ENCODE results near the gene MITF.

MITF gene

DNA sequence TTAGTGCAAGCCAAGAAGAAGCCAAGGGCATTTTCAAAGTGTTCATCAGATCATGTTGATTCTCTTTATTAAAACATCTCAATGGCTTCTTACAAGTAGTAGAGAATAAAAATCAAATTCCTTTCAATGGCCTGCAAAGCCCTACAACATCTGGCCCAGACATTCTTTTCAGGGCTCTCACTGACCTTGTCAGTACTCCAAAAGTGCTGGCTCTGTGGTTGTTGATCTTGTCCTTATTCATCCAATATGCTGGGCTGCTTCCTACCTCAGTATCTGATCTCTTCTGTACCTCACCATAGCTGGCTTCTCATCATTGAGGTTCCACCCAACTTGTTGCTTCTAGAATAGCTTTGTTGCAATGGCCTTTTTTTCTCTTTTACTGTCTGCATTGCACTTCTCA is 186.2 kb downstream of the MITF start:
- no peak for DNase-seq

- no peak for DNase-seq
Measured at GRCh38 chr3:69926385-69926784, 187.1 kb downstream of the MITF start.

DNA sequence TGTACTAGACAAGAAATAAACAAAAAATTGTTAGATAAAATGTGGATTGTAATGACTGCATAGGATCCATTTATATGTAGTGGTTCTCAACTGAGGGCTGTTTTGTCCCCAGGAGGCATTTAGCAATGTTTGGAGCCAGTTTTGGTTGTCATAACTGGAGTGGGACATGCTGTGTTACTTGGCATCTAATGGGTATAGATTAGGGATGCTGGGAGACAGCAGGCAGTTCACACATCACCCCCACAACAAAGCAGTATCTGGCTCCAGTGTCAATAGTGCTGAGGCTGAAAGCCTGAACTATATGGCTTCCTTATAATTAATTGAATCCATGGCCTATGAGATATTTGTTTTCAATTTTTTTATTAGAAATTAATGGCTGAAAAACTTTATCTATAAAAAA is 188.3 kb downstream of the MITF start:
- DNase-seq = no peak

DNA sequence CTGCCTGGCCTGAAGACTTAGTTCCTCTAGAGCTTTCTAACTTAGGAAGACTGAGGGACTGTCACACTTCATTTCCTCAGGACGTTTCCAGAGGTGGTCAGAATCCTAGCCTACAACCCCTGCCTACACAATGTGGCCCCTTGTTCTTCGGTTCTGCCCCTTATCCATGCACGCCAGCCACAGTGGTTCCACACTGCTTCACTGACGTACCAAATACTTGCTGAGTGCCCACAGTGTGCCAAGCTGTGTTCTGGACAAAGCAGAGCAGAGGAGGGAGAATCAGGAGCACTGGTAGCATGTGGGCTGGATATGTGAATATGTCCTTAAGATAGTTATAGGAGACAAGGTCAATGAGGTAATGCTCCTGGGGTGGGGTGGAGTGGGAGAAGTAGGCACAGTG is 189.8 kb downstream of the MITF start:
- DNase-seq = no peak

- no peak for DNase-seq
Measured at GRCh38 chr3:69930564-69930963, 191.3 kb downstream of the MITF start.

DNA sequence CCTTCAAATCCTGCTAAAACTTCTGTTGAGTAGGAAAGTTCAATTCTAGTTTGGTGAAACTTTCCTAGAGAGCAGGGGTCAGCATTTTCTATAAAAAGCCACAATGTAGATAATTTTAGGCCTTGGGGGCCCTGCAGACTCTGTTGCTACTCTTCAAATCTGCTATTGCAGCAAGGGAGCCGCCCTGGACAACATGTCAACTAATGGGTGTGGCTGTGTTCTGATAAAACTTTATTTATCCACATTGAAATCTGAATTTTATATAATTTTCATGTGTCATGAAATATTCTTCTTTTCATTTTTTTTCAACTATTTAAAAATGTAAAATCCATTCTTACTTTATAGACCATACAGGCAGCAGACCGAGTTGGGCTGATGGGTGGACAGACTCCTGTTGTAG is 192.8 kb downstream of the MITF start:
- no peak for DNase-seq

GRCh38 chr3:69932501-69932900 is 193.2 kb downstream of the MITF start:
- no peak for DNase-seq

GRCh38 chr3:69934398-69934797 is 195.1 kb downstream of the MITF start:
- DNase-seq = no peak

DNA sequence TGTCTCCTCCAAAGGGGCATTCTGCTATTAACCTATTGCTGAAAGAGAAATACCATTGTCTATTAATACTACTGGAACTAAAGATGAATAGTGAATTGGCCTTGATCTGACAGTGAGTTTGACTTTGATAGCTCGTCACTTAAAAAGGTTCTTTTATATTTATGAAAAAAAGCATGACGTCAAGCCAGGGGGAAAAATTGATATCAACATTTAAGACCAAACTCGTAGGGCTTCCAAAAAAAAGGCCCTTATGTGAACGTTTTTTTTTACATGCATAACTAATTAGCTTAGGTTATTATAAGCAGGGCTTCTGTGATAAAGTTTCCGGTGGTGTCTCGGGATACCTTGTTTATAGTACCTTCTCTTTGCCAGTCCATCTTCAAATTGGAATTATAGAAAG is 197.0 kb downstream of the MITF start:
- DNase-seq = no peak

GRCh38 chr3:69938061-69938460 is 198.8 kb downstream of the MITF start:
- no peak for DNase-seq

DNA sequence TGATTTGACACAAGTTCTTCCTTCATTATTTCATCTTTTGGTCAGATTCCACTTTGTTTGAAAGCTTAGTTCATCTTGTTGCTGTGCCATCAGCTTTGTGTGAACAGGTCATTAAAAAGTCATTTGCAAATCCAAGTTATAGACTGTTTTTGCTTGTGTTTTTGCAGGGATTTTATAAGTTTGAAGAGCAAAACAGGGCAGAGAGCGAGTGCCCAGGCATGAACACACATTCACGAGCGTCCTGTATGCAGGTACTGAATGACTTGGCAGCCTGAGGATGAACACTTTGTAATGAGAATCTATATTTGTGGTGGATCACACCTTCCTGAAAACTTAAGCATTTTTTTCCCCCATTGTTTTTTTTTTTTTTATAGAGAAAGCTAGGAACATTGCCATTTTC is 199.7 kb downstream of the MITF start:
- no peak for DNase-seq

GRCh38 chr3:69941037-69941436 is 201.8 kb downstream of the MITF start:
- DNase-seq = no peak

DNA sequence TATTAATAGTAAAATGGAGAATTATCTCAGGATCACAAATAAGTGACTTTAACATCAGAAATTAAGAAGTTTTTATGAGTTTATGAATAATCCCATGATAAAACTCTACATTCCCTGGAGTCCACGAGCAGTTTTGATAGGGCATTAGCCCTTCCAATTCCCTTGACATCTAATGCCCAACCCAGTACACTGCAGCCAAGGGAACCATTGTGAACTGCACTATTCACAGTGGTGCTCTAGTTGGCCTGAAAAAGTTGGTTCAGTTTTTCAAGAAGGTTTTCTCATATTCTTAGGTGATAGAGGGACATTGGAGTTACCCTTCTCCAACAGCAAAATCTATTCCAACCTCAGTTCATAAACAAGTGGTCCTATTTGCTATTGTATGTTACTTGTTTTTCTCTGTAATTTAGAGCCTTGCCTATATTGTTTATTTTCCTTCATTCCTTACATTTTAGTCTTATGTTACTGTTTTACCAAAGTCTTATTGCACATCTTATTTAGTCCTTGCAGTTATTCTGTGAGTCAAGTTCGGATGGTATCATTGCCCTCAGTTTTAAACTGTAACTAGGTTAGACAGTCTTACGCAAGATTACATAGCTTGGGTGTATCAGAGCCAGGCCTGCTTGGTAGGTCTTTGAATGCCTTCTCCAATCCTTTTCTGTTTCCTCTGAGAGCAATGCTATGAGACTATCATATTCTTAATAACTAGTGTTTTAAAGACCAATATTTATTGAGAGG is 202.3 kb downstream of the MITF start:
- no peak for DNase-seq

GRCh38 chr3:69944931-69945493 is 205.7 kb downstream of the MITF start:
- no peak for DNase-seq

GRCh38 chr3:69948246-69948862 is 209.1 kb downstream of the MITF start:
- peak; percentile 5 for DNase-seq

DNA sequence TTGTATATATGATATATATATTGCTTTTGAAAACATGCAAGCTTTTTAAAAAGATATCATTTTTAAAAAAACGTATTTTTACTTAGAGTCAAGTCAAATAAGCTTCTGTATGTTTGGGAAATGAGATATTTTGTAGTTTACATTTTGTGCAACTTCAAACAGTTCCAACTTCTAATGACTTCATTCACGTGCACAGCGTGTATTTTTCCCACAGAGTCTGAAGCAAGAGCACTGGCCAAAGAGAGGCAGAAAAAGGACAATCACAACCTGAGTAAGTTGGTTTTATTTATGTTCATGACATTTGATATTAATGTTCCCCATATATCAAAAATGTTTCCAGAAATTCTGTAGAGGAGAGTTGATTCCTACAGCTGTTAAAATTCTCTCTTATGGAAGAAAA is 212.4 kb downstream of the MITF start:
- DNase-seq = no peak

GRCh38 chr3:69959581-69959980 is 220.3 kb downstream of the MITF start:
- no peak for DNase-seq

DNA sequence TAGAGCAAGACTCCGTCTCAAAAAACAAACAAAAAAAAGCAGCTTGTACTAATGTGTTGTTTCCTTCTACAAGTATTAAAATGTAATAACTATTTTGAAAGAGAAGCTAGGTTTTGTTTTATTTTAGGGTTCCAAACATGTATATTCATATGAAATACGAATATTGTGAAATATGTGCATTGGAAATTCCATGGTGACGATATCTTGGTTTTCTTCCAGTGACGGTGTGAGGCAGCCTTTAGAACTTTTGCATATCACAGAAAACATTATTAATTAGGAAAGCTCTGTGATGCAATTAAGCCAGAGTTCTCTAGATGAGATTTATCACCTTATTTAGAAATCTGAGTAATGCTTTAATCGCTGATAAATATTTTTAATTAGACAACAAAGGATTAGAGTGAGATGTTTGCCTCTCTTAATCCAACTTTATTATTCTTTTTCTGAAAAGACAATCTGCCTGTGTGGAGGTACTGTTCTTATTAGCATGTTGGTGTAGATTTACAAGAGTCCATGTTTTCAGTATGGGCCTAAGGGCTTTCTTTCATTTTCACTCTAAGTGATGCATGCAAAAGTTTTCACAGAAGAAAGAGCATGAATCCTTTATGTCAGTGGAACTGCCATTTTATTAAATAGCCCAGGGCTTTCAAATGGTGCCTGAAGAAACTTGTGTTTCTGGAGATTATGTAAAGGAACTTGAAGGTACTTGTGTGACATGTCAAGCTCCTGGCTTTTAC is 222.6 kb downstream of the MITF start:
- no peak for DNase-seq

DNA sequence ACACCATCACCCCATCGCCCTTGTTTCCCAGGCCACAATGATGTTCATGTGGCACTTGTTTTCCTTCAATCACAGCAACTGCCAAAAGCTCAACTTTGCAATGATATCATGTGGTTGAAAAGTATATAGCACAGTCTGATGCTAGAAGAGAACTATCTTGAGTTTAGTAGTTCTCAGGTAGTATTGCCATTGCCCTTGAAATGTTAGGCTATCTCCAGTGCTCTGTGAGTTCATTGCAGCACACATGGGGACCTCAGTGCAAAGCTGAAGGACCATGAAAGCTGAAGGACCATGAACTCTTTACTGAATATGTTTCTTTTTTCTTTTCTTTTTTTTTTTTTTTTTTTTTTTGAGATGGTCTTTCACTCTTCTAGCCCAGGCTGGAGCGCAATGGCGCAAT is 224.4 kb downstream of the MITF start:
- no peak for DNase-seq

DNA sequence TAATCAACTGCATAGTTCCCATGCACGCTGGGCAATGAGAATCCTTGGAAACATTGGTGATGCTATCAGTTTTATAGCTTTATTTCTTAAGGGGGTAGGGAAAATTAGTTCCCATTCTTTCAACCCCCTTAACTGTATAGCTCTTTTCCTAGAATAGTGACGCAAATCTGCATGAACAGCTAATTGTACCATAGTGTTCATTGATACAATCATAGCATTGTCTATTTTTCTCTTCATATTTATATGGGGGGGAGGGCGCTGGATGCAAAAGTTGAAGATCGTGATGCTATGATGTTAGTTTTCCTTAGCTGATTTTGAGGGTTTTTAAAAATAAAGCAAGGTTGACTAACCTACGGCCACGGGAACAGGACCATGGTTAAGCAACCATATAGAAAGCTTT is 227.9 kb downstream of the MITF start:
- no peak for DNase-seq

DNA sequence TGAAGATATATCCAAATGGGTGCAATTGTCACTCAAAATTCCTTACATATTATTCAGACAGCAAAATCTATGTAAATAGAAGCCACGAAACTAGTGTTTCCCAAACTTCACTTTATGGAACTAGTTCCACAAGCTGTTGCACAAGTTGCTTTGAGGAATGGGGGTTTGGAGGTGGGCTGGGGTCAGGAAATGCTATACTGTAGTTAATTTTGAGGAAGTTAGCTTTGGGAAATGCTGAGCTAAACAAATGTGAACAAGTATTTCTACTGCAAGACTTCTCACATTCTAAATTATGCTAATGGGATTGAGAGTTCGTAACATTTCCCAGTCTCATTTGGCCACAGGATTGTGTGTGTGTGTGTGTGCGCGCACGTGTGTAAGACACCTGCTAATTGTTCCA is 231.6 kb downstream of the MITF start:
- no peak for DNase-seq

DNA sequence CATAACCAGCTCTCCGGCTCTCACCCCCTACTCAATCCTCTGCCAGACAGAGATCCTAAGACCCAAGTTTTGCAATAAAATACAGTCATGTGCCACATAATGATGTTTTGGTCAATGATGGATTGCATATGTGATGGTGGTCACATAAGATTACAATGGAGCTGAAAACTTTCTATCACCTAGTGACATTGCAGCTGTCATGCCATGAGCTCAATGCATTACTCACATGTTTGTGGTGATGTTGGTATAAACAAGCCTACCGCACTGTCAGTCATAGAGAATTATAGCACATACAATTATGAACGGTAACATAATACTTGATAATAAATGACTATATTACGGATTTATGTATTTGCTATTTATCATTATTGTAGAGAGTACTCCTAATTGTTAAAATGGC is 233.4 kb downstream of the MITF start:
- no peak for DNase-seq

- DNase-seq = no peak
Measured at GRCh38 chr3:69976021-69976420, 236.8 kb downstream of the MITF start.

Data from KG1 (cell line).